ENCODE measurements around the gene PTPRC.
"Not testable (repeated sequence)": the region's sequence is repeated elsewhere in the genome, so short reads cannot be mapped to it uniquely, and the experiment has no call there.

The PTPRC gene

GRCh38 chr1:198638894-198639635 lies at the start of gene PTPRC:
TSS of gene PTPRC (plus strand) at chr1:198639040. CDS start at chr1:198639269, 229 bp downstream.
- H3K27me3 Mint-ChIP-seq, result no peaks in the 10 kb centered on the region
- H3K4me3 Mint-ChIP-seq, result peak within 1 kb of the TSS; percentile 92
- DNase-seq, result no peak
- CTCF ChIA-PET, result interaction anchor here (1.0 to 8.2 kb wide), 3 partner anchors 8 to 47 kb away, joined by 3 to 80 read pairs (median 4); no protein-coding TSS in a partner anchor
- H3K27ac Mint-ChIP-seq, result peak within 1 kb of the TSS; percentile 97
- H3K9me3 Mint-ChIP-seq, result peaks cover 1% of the 10 kb centered on the region
- peaks cover 50% of the 10 kb centered on the region for H3K4me1 Mint-ChIP-seq
- H3K36me3 Mint-ChIP-seq, result peaks cover 41% of the 10 kb centered on the region

GRCh38 chr1:198590454-198590853 lies 48.4 kb upstream of the PTPRC start:
- DNase-seq, result no peak
- peaks cover 30% of the 10 kb centered on the region for H3K36me3 Mint-ChIP-seq
- peaks cover 28% of the 10 kb centered on the region for H3K9me3 Mint-ChIP-seq
- H3K4me3 Mint-ChIP-seq, result no peak overlapping the region
- H3K27ac Mint-ChIP-seq, result no peak overlapping the region
- no peaks in the 10 kb centered on the region for H3K27me3 Mint-ChIP-seq
- CTCF ChIA-PET, result no interaction called here
- peaks cover 6% of the 10 kb centered on the region for H3K4me1 Mint-ChIP-seq

- no peak overlapping the region for H3K27ac Mint-ChIP-seq
- CTCF ChIA-PET, result no interaction called here
Observed at GRCh38 chr1:198595765-198596164, 43.1 kb upstream of the PTPRC start.

GRCh38 chr1:198597690-198598430 lies 41.0 kb upstream of the PTPRC start:
- CTCF ChIA-PET, result interaction anchor here (1.0 to 2.2 kb wide), 3 partner anchors 22 to 26 kb away, joined by 3 to 11 read pairs (median 3); no protein-coding TSS in a partner anchor
- H3K9me3 Mint-ChIP-seq, result peaks cover 29% of the 10 kb centered on the region
- DNase-seq, result no peak
- peaks cover 65% of the 10 kb centered on the region for H3K4me1 Mint-ChIP-seq
- no peaks in the 10 kb centered on the region for H3K27me3 Mint-ChIP-seq
- no peak overlapping the region for H3K4me3 Mint-ChIP-seq
- peaks cover 52% of the 10 kb centered on the region for H3K36me3 Mint-ChIP-seq
- peak overlapping the region; percentile 89 for H3K27ac Mint-ChIP-seq

More at GRCh38 chr1:198595765-198596164, 43.1 kb upstream of the PTPRC start:
- DNase-seq, result no peak
- peaks cover 19% of the 10 kb centered on the region for H3K9me3 Mint-ChIP-seq
- peaks cover 46% of the 10 kb centered on the region for H3K36me3 Mint-ChIP-seq
- no peak overlapping the region for H3K4me3 Mint-ChIP-seq
- peaks cover 44% of the 10 kb centered on the region for H3K4me1 Mint-ChIP-seq
- no peaks in the 10 kb centered on the region for H3K27me3 Mint-ChIP-seq

- Mint-ChIP-seq H3K27ac (peak overlapping the region; percentile 89), H3K36me3 (peaks cover 50% of the 10 kb centered on the region), H3K9me3 (peaks cover 27% of the 10 kb centered on the region), H3K27me3 (no peaks in the 10 kb centered on the region), H3K4me3 (peak overlapping the region; percentile 25), H3K4me1 (peaks cover 70% of the 10 kb centered on the region)
- CTCF ChIA-PET, result interaction anchor here (1.0 to 2.2 kb wide), 3 partner anchors 21 to 25 kb away, joined by 3 to 11 read pairs (median 3); no protein-coding TSS in a partner anchor
- peak; percentile 22 for DNase-seq
Observed at GRCh38 chr1:198598796-198599321, 40.0 kb upstream of the PTPRC start.

- CTCF ChIA-PET, result interaction anchor here (2.2 kb wide), 1 partner anchor 24 kb away, joined by 11 read pairs; no protein-coding TSS in a partner anchor
- H3K4me3 Mint-ChIP-seq, result no peak overlapping the region
- no peak overlapping the region for H3K27ac Mint-ChIP-seq
- peaks cover 74% of the 10 kb centered on the region for H3K4me1 Mint-ChIP-seq
- H3K27me3 Mint-ChIP-seq, result no peaks in the 10 kb centered on the region
- H3K36me3 Mint-ChIP-seq, result peaks cover 47% of the 10 kb centered on the region
- DNase-seq, result no peak
- peaks cover 23% of the 10 kb centered on the region for H3K9me3 Mint-ChIP-seq
Observed at GRCh38 chr1:198599749-198600148, 39.1 kb upstream of the PTPRC start.

GRCh38 chr1:198600906-198601305 lies 37.9 kb upstream of the PTPRC start:
- no peak for DNase-seq
- Mint-ChIP-seq H3K36me3 (peaks cover 39% of the 10 kb centered on the region), H3K9me3 (peaks cover 23% of the 10 kb centered on the region), H3K4me1 (peaks cover 71% of the 10 kb centered on the region), H3K4me3 (no peak overlapping the region), H3K27me3 (no peaks in the 10 kb centered on the region), H3K27ac (peak overlapping the region; percentile 26)
- CTCF ChIA-PET, result interaction anchor here (0.7 kb wide), 1 partner anchor 1168 kb away, joined by 4 read pairs; no protein-coding TSS in a partner anchor

- peaks cover 23% of the 10 kb centered on the region for H3K9me3 Mint-ChIP-seq
- H3K27ac Mint-ChIP-seq, H3K4me3 Mint-ChIP-seq, DNase-seq, H3K27me3 Mint-ChIP-seq: not testable (repeated sequence)
- CTCF ChIA-PET, result interaction anchor here (0.7 kb wide), 1 partner anchor 1168 kb away, joined by 4 read pairs; no protein-coding TSS in a partner anchor
- peaks cover 74% of the 10 kb centered on the region for H3K4me1 Mint-ChIP-seq
- peaks cover 36% of the 10 kb centered on the region for H3K36me3 Mint-ChIP-seq
Observed at GRCh38 chr1:198601310-198601709, 37.5 kb upstream of the PTPRC start.

- Mint-ChIP-seq H3K4me1 (peaks cover 80% of the 10 kb centered on the region), H3K27ac (peak overlapping the region; percentile 29), H3K4me3 (no peak overlapping the region)
Observed at GRCh38 chr1:198601936-198602889, 36.6 kb upstream of the PTPRC start.

GRCh38 chr1:198604975-198605374 lies 33.9 kb upstream of the PTPRC start:
- CTCF ChIA-PET, result no interaction called here
- Mint-ChIP-seq H3K36me3 (peaks cover 22% of the 10 kb centered on the region), H3K9me3 (peaks cover 21% of the 10 kb centered on the region), H3K4me3 (no peak overlapping the region), H3K4me1 (peaks cover 67% of the 10 kb centered on the region), H3K27ac (no peak overlapping the region), H3K27me3 (no peaks in the 10 kb centered on the region)
- DNase-seq, result no peak

More at GRCh38 chr1:198601936-198602889, 36.6 kb upstream of the PTPRC start:
- Mint-ChIP-seq H3K36me3 (peaks cover 33% of the 10 kb centered on the region), H3K27me3 (no peaks in the 10 kb centered on the region), H3K9me3 (peaks cover 23% of the 10 kb centered on the region)
- CTCF ChIA-PET, result interaction anchor here (1.4 kb wide), 1 partner anchor 18 kb away, joined by 5 read pairs; no protein-coding TSS in a partner anchor
- no peak for DNase-seq

- Mint-ChIP-seq H3K27ac (no peak overlapping the region), H3K4me1 (peaks cover 65% of the 10 kb centered on the region), H3K4me3 (no peak overlapping the region)
Observed at GRCh38 chr1:198605406-198605805, 33.4 kb upstream of the PTPRC start.

GRCh38 chr1:198606020-198606438 lies 32.8 kb upstream of the PTPRC start:
- H3K4me1 Mint-ChIP-seq, result peaks cover 65% of the 10 kb centered on the region
- H3K9me3 Mint-ChIP-seq, result peaks cover 12% of the 10 kb centered on the region
- no peak overlapping the region for H3K4me3 Mint-ChIP-seq
- no peaks in the 10 kb centered on the region for H3K27me3 Mint-ChIP-seq
- CTCF ChIA-PET, result interaction anchor here (1.4 kb wide), 1 partner anchor 15 kb away, joined by 5 read pairs; no protein-coding TSS in a partner anchor
- peaks cover 12% of the 10 kb centered on the region for H3K36me3 Mint-ChIP-seq
- no peak overlapping the region for H3K27ac Mint-ChIP-seq
- no peak for DNase-seq

More at GRCh38 chr1:198605406-198605805, 33.4 kb upstream of the PTPRC start:
- Mint-ChIP-seq H3K9me3 (peaks cover 18% of the 10 kb centered on the region), H3K36me3 (peaks cover 18% of the 10 kb centered on the region), H3K27me3 (no peaks in the 10 kb centered on the region)
- DNase-seq, result no peak
- CTCF ChIA-PET, result no interaction called here

GRCh38 chr1:198607714-198608113 lies 31.1 kb upstream of the PTPRC start:
- Mint-ChIP-seq H3K27me3 (no peaks in the 10 kb centered on the region), H3K4me3 (no peak overlapping the region), H3K9me3 (peaks cover 4% of the 10 kb centered on the region), H3K36me3 (peaks cover 8% of the 10 kb centered on the region), H3K27ac (no peak overlapping the region), H3K4me1 (peaks cover 65% of the 10 kb centered on the region)
- DNase-seq, result no peak
- CTCF ChIA-PET, result no interaction called here
